H9 (cell line): ENCODE results near the gene TNRC18. TPM values are rescaled to one million over a fixed set of nuclear protein-coding genes. Genes with fewer than 3 reads are reported as not detected.

ENCODE experiments used
- DNase-seq: peaks from one replicate; pipeline ENCODE4 v3.0.0-alpha.2; 2017
- H2AFZ ChIP-seq: one replicate; pipeline ENCODE4 v1.6.1; 2013; ENCODE audit warnings: mild to moderate bottlenecking, low read length, control low read depth, moderate library complexity
- H2AK5ac ChIP-seq: 2 replicates; pipeline ENCODE4 v1.6.1; 2013; ENCODE audit warnings: low read length, control low read depth, mixed read lengths; ENCODE audit not compliant: insufficient read length
- H2BK120ac ChIP-seq: one replicate; pipeline ENCODE4 v1.6.1; 2013; ENCODE audit warnings: low read depth, mild to moderate bottlenecking, low read length, control low read depth, inconsistent platforms; ENCODE audit not compliant: poor library complexity, severe bottlenecking
- H2BK12ac ChIP-seq: 2 replicates; pipeline ENCODE4 v1.6.1; 2013; ENCODE audit warnings: low read length, control low read depth, mixed read lengths, low read depth; ENCODE audit not compliant: insufficient read length
- H2BK15ac ChIP-seq: 2 replicates; pipeline ENCODE4 v1.6.1; 2013; ENCODE audit warnings: low read depth, low read length, control low read depth
- H2BK20ac ChIP-seq: one replicate; pipeline ENCODE4 v1.6.1; 2013; ENCODE audit warnings: low read depth, mild to moderate bottlenecking, low read length, control low read depth, inconsistent platforms; ENCODE audit not compliant: poor library complexity, severe bottlenecking
- H2BK5ac ChIP-seq: 2 replicates; pipeline ENCODE4 v1.6.1; 2013; ENCODE audit warnings: low read length, control low read depth, mixed read lengths; ENCODE audit not compliant: insufficient read length
- H3K14ac ChIP-seq: 2 replicates; pipeline ENCODE4 v1.6.1; 2013; ENCODE audit warnings: low read length, control low read depth; ENCODE audit not compliant: insufficient read depth
- H3K18ac ChIP-seq: 2 replicates; pipeline ENCODE4 v1.6.1; 2013; ENCODE audit warnings: low read depth, mild to moderate bottlenecking, mixed read lengths, low read length, control low read depth; ENCODE audit not compliant: insufficient read length
- H3K23ac ChIP-seq: 2 replicates; pipeline ENCODE4 v1.6.1; 2013; ENCODE audit warnings: low read length, control low read depth, mixed read lengths, low read depth; ENCODE audit not compliant: insufficient read length
- H3K23me2 ChIP-seq: 2 replicates; pipeline ENCODE4 v1.6.1; 2013; ENCODE audit warnings: low read depth, mild to moderate bottlenecking, mixed read lengths, low read length, control low read depth; ENCODE audit not compliant: insufficient read length, poor library complexity, severe bottlenecking
- H3K27ac ChIP-seq: 2 replicates; pipeline ENCODE4 v1.5.1; 2013; ENCODE audit warnings: low read length, control low read depth, mixed read lengths, low read depth; ENCODE audit not compliant: insufficient read length
- H3K27me3 ChIP-seq: 2 replicates; pipeline ENCODE4 v1.6.1; 2013; ENCODE audit warnings: low read length, control low read depth, inconsistent platforms; ENCODE audit not compliant: insufficient read depth
- H3K4ac ChIP-seq: 2 replicates; pipeline ENCODE4 v1.6.1; 2013; ENCODE audit warnings: low read depth, mild to moderate bottlenecking, control low read depth, inconsistent platforms, low read length, moderate library complexity
- H3K4me1 ChIP-seq: 2 replicates; pipeline ENCODE4 v1.6.1; 2013; ENCODE audit warnings: low read length, control low read depth, inconsistent platforms; ENCODE audit not compliant: insufficient read depth
- H3K4me2 ChIP-seq: 2 replicates; pipeline ENCODE4 v1.6.1; 2013; ENCODE audit warnings: low read length, control low read depth, mixed read lengths; ENCODE audit not compliant: insufficient read length, insufficient read depth
- H3K56ac ChIP-seq: 2 replicates; pipeline ENCODE4 v1.6.1; 2013; ENCODE audit warnings: low read depth, mild to moderate bottlenecking, mixed read lengths, low read length, control low read depth; ENCODE audit not compliant: insufficient read length
- H3K79me1 ChIP-seq: 2 replicates; pipeline ENCODE4 v1.6.1; 2013; ENCODE audit warnings: low read depth, mild to moderate bottlenecking, moderate library complexity, low read length, control low read depth, inconsistent platforms; ENCODE audit not compliant: insufficient read depth, poor library complexity, severe bottlenecking
- H3K79me2 ChIP-seq: 2 replicates; pipeline ENCODE4 v1.6.1; 2013; ENCODE audit warnings: low read length, control low read depth, inconsistent platforms; ENCODE audit not compliant: insufficient read depth
- H3K9ac ChIP-seq: 2 replicates; pipeline ENCODE4 v1.6.1; 2013; ENCODE audit warnings: low read length, control low read depth, mixed read lengths; ENCODE audit not compliant: insufficient read length; ENCODE audit errors: extremely low read depth
- H3K9me3 ChIP-seq: one replicate; pipeline ENCODE4 v1.6.1; 2013; ENCODE audit warnings: low read depth, low read length, inconsistent platforms; ENCODE audit not compliant: control insufficient read depth
- H3T11ph ChIP-seq: one replicate; pipeline ENCODE4 v1.6.1; 2013; ENCODE audit warnings: mild to moderate bottlenecking, low read length, control low read depth, inconsistent platforms
- H4K20me1 ChIP-seq: one replicate; pipeline ENCODE4 v1.6.1; 2013; ENCODE audit not compliant: control insufficient read depth, insufficient read length, insufficient read depth
- H4K5ac ChIP-seq: 2 replicates; pipeline ENCODE4 v1.6.1; 2013; ENCODE audit warnings: low read depth, mild to moderate bottlenecking, mixed read lengths, low read length, control low read depth; ENCODE audit not compliant: insufficient read length
- H4K8ac ChIP-seq: replicated peaks from 2 replicates; pipeline ENCODE4 v1.6.1; 2013; ENCODE audit warnings: low read length, control low read depth, mixed read lengths, low read depth; ENCODE audit not compliant: insufficient read length
- H4K91ac ChIP-seq: 2 replicates; pipeline ENCODE4 v1.6.1; 2013; ENCODE audit warnings: low read depth, mild to moderate bottlenecking, moderate library complexity, mixed read lengths, low read length, control low read depth; ENCODE audit not compliant: insufficient read length
- H3K27ac Mint-ChIP-seq, 3 experiments: 2 replicates in 2 of 3; 3 replicates in 1 of 3; pipeline ENCODE4 v1.8.0; 2020 to 2021; ENCODE audit warnings: mixed read lengths in 3 of 3, mild to moderate bottlenecking in 1 of 3, moderate library complexity in 1 of 3
- H3K27me3 Mint-ChIP-seq: 2 replicates; pipeline ENCODE4 v1.8.0; 2021; ENCODE audit warnings: low read depth, mild to moderate bottlenecking, moderate library complexity, mixed read lengths
- H3K36me3 Mint-ChIP-seq, 3 experiments: 2 replicates in 2 of 3; 3 replicates in 1 of 3; pipeline ENCODE4 v1.8.0; 2020 to 2021; ENCODE audit warnings: low read depth in 3 of 3, mixed read lengths in 3 of 3; ENCODE audit not compliant: insufficient read depth in 1 of 3
- H3K4me1 Mint-ChIP-seq, 2 experiments: 2 replicates each; pipeline ENCODE4 v1.8.0; 2020; ENCODE audit warnings: mixed read lengths in 2 of 2
- H3K4me3 Mint-ChIP-seq, 2 experiments: 2 replicates in 1 of 2; 3 replicates in 1 of 2; pipeline ENCODE4 v1.8.0; 2020 to 2021; ENCODE audit warnings: mild to moderate bottlenecking in 2 of 2, mixed read lengths in 2 of 2, moderate library complexity in 1 of 2
- H3K9me3 Mint-ChIP-seq, 2 experiments: 2 replicates in 1 of 2; 3 replicates in 1 of 2; pipeline ENCODE4 v1.8.0; 2020; ENCODE audit warnings: mild to moderate bottlenecking in 2 of 2, mixed read lengths in 2 of 2, moderate library complexity in 1 of 2
- WGBS: extraction: QIAGEN DNeasy Blood & Tissue Kit; methylation state at CpG from one replicate; pipeline ENCODE4 v1.1.7; 2013; ENCODE audit warnings: missing lambda C conversion rate, low lambda C conversion rate, mixed read lengths; ENCODE audit not compliant: insufficient read length; ENCODE audit errors: extremely low coverage; 5-methylcytosine and 5-hydroxymethylcytosine counted together
- total RNA-seq: library from RNA; stranded (reverse); gene quantifications from 2 replicates; pipeline ENCODE4 v1.2.1, GENCODE V29; 2021
- TF ChIP-seq, protein P1 (sequence below): fragments of 200-600 bp; sonication (generic); conservative IDR thresholded peaks from 3 replicates; pipeline ENCODE4 v1.8.0; 2021; ENCODE audit warnings: antibody characterized with exemption, mild to moderate bottlenecking

The TNRC18 gene
- total RNA-seq, 1 experiment from 2014 or later = 21.2 TPM

DNA sequence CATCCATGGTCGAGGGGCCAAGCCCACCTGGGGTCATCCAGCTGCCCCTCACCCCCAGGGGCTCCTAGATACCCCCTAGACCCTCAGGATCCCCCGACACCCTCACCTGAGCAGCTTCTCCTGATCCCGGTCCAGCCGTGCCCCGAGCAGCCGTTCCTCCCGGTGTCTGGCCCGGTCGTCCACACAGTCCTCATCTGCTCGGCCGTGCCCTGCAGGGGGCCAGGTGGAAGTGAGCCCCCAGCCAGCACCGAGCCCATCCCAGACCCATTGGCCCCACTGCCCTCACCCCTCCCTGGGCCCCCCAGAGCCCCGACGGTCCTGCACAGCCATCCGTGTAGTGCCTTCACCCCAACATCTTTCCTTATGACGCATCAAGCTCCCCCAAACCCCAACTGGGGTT is 45.8 kb downstream of the TNRC18 start:
- Mint-ChIP-seq H3K27me3 (no peaks in the 10 kb centered on the region; the same call in 1 of the 2 replicates), H3K9me3 (no peaks in the 10 kb centered on the region), H3K4me1 (peaks cover 2 to 8% of the 10 kb centered on the region in 2 experiments), H3K4me3 (no peak overlapping the region; a peak in 1 of 5 replicates), H3K36me3 (peaks cover 0 to 4% (median 0%) of the 10 kb centered on the region in 3 experiments; a peak in 3 of 7 replicates), H3K27ac (peak overlapping the region in 1 of 3 experiments; percentile 52; a peak in 1 of 7 replicates)
- H3K23ac ChIP-seq = no peak overlapping the region
- H2BK120ac ChIP-seq = no peak overlapping the region
- H3K27me3 ChIP-seq = no peaks in the 10 kb centered on the region
- no peaks in the 10 kb centered on the region for H3K23me2 ChIP-seq
- no peak overlapping the region for H2AFZ ChIP-seq
- H2BK20ac ChIP-seq = no peak overlapping the region
- no peak overlapping the region for H4K8ac ChIP-seq
- peaks cover 3% of the 10 kb centered on the region; the same call in 1 of the 2 replicates for H3K4me1 ChIP-seq
- H3K14ac ChIP-seq = no peak overlapping the region
- H3K27ac ChIP-seq = no peak overlapping the region
- H4K20me1 ChIP-seq = no peaks in the 10 kb centered on the region
- TF ChIP-seq, protein P1, sequence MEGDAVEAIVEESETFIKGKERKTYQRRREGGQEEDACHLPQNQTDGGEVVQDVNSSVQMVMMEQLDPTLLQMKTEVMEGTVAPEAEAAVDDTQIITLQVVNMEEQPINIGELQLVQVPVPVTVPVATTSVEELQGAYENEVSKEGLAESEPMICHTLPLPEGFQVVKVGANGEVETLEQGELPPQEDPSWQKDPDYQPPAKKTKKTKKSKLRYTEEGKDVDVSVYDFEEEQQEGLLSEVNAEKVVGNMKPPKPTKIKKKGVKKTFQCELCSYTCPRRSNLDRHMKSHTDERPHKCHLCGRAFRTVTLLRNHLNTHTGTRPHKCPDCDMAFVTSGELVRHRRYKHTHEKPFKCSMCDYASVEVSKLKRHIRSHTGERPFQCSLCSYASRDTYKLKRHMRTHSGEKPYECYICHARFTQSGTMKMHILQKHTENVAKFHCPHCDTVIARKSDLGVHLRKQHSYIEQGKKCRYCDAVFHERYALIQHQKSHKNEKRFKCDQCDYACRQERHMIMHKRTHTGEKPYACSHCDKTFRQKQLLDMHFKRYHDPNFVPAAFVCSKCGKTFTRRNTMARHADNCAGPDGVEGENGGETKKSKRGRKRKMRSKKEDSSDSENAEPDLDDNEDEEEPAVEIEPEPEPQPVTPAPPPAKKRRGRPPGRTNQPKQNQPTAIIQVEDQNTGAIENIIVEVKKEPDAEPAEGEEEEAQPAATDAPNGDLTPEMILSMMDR = no peak
- DNase-seq = no peak
- H3K56ac ChIP-seq = no peak overlapping the region
- no peak overlapping the region for H2BK5ac ChIP-seq
- no peak overlapping the region for H3T11ph ChIP-seq
- H4K5ac ChIP-seq = no peak overlapping the region
- H3K18ac ChIP-seq = no peak overlapping the region
- no CpG with 5 or more reads among the region's 16 CpGs for WGBS
- no peak overlapping the region for H2BK12ac ChIP-seq
- no peak overlapping the region for H2BK15ac ChIP-seq
- H3K9me3 ChIP-seq = no peaks in the 10 kb centered on the region
- no peak overlapping the region for H2AK5ac ChIP-seq
- H3K4me2 ChIP-seq = no peak overlapping the region
- no peak overlapping the region for H4K91ac ChIP-seq
- no peaks in the 10 kb centered on the region for H3K79me2 ChIP-seq
- no peak overlapping the region for H3K9ac ChIP-seq
- H3K4ac ChIP-seq = no peak overlapping the region
- no peaks in the 10 kb centered on the region for H3K79me1 ChIP-seq
